WTC11 (cell line): ENCODE data around the gene ANO1. TPM values are rescaled to one million over a fixed set of nuclear protein-coding genes. Genes with fewer than 3 reads are reported as not detected.

ENCODE experiments used
- ATAC-seq: fragments of 200-7000 bp; cut with Tn5 transposase; 2 replicates; pipeline ENCODE4 v1.10.0; 2021; ENCODE audit warnings: mild to moderate bottlenecking, moderate library complexity
- CTCF ChIA-PET: fragments of 300-600 bp; sonication (Branson Sonifier 250); formaldehyde crosslinking; loops from one replicate; lab custom pipeline; 2021; ENCODE audit warnings: antibody characterized with exemption; lab: Charles Lee
- POLR2A ChIA-PET: fragments of 350-600 bp; sonication (Branson Sonifier 250); formaldehyde crosslinking; loops from one replicate; lab custom pipeline; 2021; ENCODE audit warnings: antibody characterized with exemption; lab: Charles Lee
- DNase-seq: peaks from one replicate; pipeline ENCODE4 v3.0.0; 2021; ENCODE audit warnings: low spot score
- H3K27ac Mint-ChIP-seq: 2 replicates; pipeline ENCODE4 v1.8.0; 2021; ENCODE audit warnings: mixed read lengths
- H3K27me3 Mint-ChIP-seq: 2 replicates; pipeline ENCODE4 v1.8.0; 2021; ENCODE audit warnings: low read depth, mild to moderate bottlenecking, moderate library complexity, mixed read lengths
- H3K36me3 Mint-ChIP-seq: 2 replicates; pipeline ENCODE4 v1.8.0; 2021; ENCODE audit warnings: mixed read lengths
- H3K4me1 Mint-ChIP-seq: 2 replicates; pipeline ENCODE4 v1.8.0; 2022; ENCODE audit warnings: mixed read lengths
- H3K4me3 Mint-ChIP-seq: 2 replicates; pipeline ENCODE4 v1.8.0; 2021; ENCODE audit warnings: mild to moderate bottlenecking, moderate library complexity, mixed read lengths
- H3K9me3 Mint-ChIP-seq: 2 replicates; pipeline ENCODE4 v1.8.0; 2021; ENCODE audit warnings: mixed read lengths
- ETV6 ChIP-seq: sonication (generic); formaldehyde crosslinking; IDR thresholded peaks from 2 replicates; pipeline ENCODE4 v1.8.1; 2022; ENCODE audit warnings: mild to moderate bottlenecking, missing genetic modification reagents
- FOXK1 ChIP-seq: sonication (generic); formaldehyde crosslinking; IDR thresholded peaks from 2 replicates; pipeline ENCODE4 v1.8.0; 2022; ENCODE audit warnings: mild to moderate bottlenecking, moderate library complexity, missing genetic modification reagents
- FOXP1 ChIP-seq: sonication (generic); formaldehyde crosslinking; IDR thresholded peaks from 2 replicates; pipeline ENCODE4 v1.8.0; 2022; ENCODE audit warnings: missing genetic modification reagents, mild to moderate bottlenecking, moderate library complexity, borderline replicate concordance
- GTF2I ChIP-seq: fragments of 250-450 bp; sonication (Bioruptor Pico); conservative IDR thresholded peaks from 2 replicates; pipeline ENCODE4 v1.4.0; 2021; ENCODE audit warnings: mild to moderate bottlenecking
- HMGA2 ChIP-seq: fragments of 250-450 bp; sonication (Bioruptor Pico); IDR thresholded peaks from 2 replicates; pipeline ENCODE4 v1.4.0; 2021; ENCODE audit warnings: mild to moderate bottlenecking, moderate library complexity
- JAZF1 ChIP-seq: fragments of 250-450 bp; sonication (Bioruptor Pico); IDR thresholded peaks from 2 replicates; pipeline ENCODE4 v1.9.0; 2021; ENCODE audit warnings: moderate library complexity, mild to moderate bottlenecking, inconsistent platforms
- JUN ChIP-seq: sonication (generic); formaldehyde crosslinking; IDR thresholded peaks from 2 replicates; pipeline ENCODE4 v1.8.0; 2023; ENCODE audit warnings: mild to moderate bottlenecking, missing genetic modification reagents
- NR3C1 ChIP-seq: sonication (generic); formaldehyde crosslinking; conservative IDR thresholded peaks from 2 replicates; pipeline ENCODE4 v1.8.1; 2023; ENCODE audit warnings: low read depth, mild to moderate bottlenecking, missing genetic modification reagents
- RELA ChIP-seq: sonication (generic); formaldehyde crosslinking; IDR thresholded peaks from 2 replicates; pipeline ENCODE4 v1.8.1; 2022; ENCODE audit warnings: missing genetic modification reagents, mild to moderate bottlenecking, borderline replicate concordance
- SOX15 ChIP-seq: fragments of 250-450 bp; sonication (Bioruptor Pico); IDR thresholded peaks from 2 replicates; pipeline ENCODE4 v1.9.0; 2021; ENCODE audit warnings: mild to moderate bottlenecking
- ZNF121 ChIP-seq: sonication (generic); formaldehyde crosslinking; IDR thresholded peaks from 2 replicates; pipeline ENCODE4 v1.8.0; 2023; ENCODE audit warnings: missing genetic modification reagents
- ZNF263 ChIP-seq: sonication (generic); formaldehyde crosslinking; IDR thresholded peaks from 2 replicates; pipeline ENCODE4 v1.8.1; 2022; ENCODE audit warnings: low read depth, mild to moderate bottlenecking, moderate library complexity, missing genetic modification reagents
- ZNF317 ChIP-seq: sonication (generic); formaldehyde crosslinking; IDR thresholded peaks from 2 replicates; pipeline ENCODE4 v1.8.1; 2023; ENCODE audit warnings: low read depth, mild to moderate bottlenecking, moderate library complexity, missing genetic modification reagents, borderline replicate concordance
- ZNF416 ChIP-seq: fragments of 250-450 bp; sonication (Bioruptor Pico); IDR thresholded peaks from 2 replicates; pipeline ENCODE4 v1.9.0; 2021; ENCODE audit warnings: mild to moderate bottlenecking, inconsistent platforms
- total RNA-seq: library from RNA; stranded (reverse); gene quantifications from 3 replicates; pipeline ENCODE4 v1.2.3, GENCODE V29; 2021
- TF ChIP-seq, protein P1 (sequence below): sonication (generic); formaldehyde crosslinking; IDR thresholded peaks from 2 replicates; pipeline ENCODE4 v1.8.0; 2022; ENCODE audit warnings: mild to moderate bottlenecking, missing genetic modification reagents
- TF ChIP-seq, protein P2 (sequence below): sonication (generic); formaldehyde crosslinking; IDR thresholded peaks from 2 replicates; pipeline ENCODE4 v1.8.1; 2023; ENCODE audit warnings: mild to moderate bottlenecking, missing genetic modification reagents
- TF ChIP-seq, protein P3 (sequence below): sonication (generic); formaldehyde crosslinking; IDR thresholded peaks from 2 replicates; pipeline ENCODE4 v1.8.1; 2023; ENCODE audit warnings: mild to moderate bottlenecking, missing genetic modification reagents
- TF ChIP-seq, protein P4 (sequence below): fragments of 250-450 bp; sonication (Bioruptor Pico); conservative IDR thresholded peaks from 2 replicates; pipeline ENCODE4 v1.9.0; 2021; ENCODE audit warnings: mild to moderate bottlenecking
- TF ChIP-seq, protein P5 (sequence below): sonication (generic); formaldehyde crosslinking; IDR thresholded peaks from 2 replicates; pipeline ENCODE4 v1.8.1; 2022; ENCODE audit warnings: mild to moderate bottlenecking, missing genetic modification reagents, moderate library complexity, borderline replicate concordance
- TF ChIP-seq, protein P6 (sequence below): sonication (generic); formaldehyde crosslinking; IDR thresholded peaks from 2 replicates; pipeline ENCODE4 v1.8.0; 2022; ENCODE audit warnings: missing genetic modification reagents

Gene ANO1
- total RNA-seq, 1 experiment from 2014 or later = 4.1 TPM

DNA sequence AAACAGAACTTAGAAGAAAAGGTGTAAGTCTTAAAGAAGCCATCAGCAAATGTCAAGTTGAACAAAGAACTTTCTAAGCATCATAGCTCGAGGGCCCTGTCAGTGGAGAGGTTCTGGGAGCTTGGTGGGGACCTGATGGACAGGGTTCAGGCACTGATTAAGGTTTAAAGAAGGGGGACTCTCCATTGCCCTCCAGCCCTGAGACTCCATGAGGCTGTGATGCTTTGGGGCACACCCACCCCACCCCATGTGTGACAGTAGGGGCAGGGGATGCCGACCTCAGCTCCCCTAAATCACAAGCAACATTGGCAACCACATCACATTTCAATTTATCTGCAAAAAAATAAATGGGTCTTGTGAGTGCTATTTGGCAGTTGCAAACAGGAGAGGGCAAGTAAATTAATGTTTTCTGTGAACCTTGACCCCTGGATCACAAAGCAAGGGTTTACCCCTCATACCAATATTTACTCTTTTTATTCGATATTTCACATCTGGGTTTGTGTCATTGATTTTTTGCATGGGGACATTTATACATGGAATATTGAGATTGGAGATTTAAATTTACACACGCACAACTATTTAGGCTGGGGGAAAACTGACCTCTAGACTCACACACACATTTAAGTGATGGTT is 37.1 kb upstream of the ANO1 start:
- Mint-ChIP-seq H3K36me3 (peaks cover 27% of the 10 kb centered on the region), H3K9me3 (peaks cover 84% of the 10 kb centered on the region), H3K27ac (no peak overlapping the region), H3K4me3 (no peak overlapping the region), H3K27me3 (peaks cover 30% of the 10 kb centered on the region), H3K4me1 (no peaks in the 10 kb centered on the region)
- ATAC-seq = no peak
- no peak for DNase-seq
- POLR2A ChIA-PET = interaction anchor here (0.6 kb wide), 1 partner anchor 256 kb away, joined by 3 read pairs; no protein-coding TSS in a partner anchor
- TF ChIP-seq GTF2I (CRISPR knock-in tag) (no peak), ZNF263 (CRISPR knock-in tag) (no peak), ZNF416 (CRISPR knock-in tag) (no peak)
- TF ChIP-seq, protein P1, sequence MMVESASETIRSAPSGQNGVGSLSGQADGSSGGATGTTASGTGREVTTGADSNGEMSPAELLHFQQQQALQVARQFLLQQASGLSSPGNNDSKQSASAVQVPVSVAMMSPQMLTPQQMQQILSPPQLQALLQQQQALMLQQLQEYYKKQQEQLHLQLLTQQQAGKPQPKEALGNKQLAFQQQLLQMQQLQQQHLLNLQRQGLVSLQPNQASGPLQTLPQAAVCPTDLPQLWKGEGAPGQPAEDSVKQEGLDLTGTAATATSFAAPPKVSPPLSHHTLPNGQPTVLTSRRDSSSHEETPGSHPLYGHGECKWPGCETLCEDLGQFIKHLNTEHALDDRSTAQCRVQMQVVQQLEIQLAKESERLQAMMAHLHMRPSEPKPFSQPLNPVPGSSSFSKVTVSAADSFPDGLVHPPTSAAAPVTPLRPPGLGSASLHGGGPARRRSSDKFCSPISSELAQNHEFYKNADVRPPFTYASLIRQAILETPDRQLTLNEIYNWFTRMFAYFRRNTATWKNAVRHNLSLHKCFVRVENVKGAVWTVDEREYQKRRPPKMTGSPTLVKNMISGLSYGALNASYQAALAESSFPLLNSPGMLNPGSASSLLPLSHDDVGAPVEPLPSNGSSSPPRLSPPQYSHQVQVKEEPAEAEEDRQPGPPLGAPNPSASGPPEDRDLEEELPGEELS = no peak
- TF ChIP-seq, protein P2, sequence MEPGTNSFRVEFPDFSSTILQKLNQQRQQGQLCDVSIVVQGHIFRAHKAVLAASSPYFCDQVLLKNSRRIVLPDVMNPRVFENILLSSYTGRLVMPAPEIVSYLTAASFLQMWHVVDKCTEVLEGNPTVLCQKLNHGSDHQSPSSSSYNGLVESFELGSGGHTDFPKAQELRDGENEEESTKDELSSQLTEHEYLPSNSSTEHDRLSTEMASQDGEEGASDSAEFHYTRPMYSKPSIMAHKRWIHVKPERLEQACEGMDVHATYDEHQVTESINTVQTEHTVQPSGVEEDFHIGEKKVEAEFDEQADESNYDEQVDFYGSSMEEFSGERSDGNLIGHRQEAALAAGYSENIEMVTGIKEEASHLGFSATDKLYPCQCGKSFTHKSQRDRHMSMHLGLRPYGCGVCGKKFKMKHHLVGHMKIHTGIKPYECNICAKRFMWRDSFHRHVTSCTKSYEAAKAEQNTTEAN (CRISPR knock-in tag) = no peak
- CTCF ChIA-PET = no interaction called here

DNA sequence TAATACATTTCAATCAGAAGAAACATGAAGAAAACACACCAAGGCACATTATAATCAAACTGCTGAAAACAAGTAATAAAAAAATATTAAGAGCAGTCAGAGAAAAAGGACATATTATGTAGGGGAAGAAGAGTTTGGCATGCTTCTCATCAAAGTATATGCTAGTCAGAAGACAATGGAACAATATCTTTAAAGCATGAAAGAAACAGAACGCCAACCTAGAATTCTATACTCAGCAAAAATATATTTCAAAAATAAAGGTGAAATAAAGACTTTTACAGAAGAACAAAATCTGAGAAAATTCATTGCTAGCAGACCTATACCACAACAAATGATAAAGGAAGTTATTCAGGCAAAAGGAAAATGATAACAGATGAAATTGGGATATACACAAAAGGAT is 34.6 kb upstream of the ANO1 start:
- no peak for TF ChIP-seq JAZF1 (CRISPR knock-in tag)
- TF ChIP-seq ZNF317 (CRISPR knock-in tag) = peak; percentile 85
- Mint-ChIP-seq H3K27ac (no peak overlapping the region), H3K4me1 (no peaks in the 10 kb centered on the region), H3K36me3 (peaks cover 22% of the 10 kb centered on the region), H3K9me3 (peaks cover 66% of the 10 kb centered on the region), H3K4me3 (no peak overlapping the region), H3K27me3 (peaks cover 25% of the 10 kb centered on the region)
- DNase-seq (no peak), ATAC-seq (no peak)
- POLR2A ChIA-PET = no interaction called here
- CTCF ChIA-PET = no interaction called here

DNA sequence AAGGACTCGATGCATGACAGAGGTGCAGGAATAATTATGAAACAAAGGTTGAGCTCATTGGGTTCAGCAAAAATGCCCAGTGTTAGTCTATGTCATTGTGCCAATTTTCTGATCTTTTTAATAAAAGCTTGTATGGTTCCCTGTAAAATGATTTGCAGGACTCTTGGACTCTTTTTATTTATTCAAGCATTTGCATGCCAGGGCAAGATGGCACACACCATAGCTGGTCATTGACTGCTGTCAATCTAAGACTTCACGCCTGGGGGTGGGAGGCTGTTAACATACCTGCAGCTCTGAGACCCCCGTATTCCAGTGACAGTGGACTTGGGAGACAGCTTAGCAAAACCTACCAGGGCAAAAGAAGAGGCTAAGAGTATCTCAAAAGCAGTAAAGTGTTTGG is 32.0 kb upstream of the ANO1 start:
- peaks cover 8% of the 10 kb centered on the region; the same call in 1 of the 2 replicates for H3K4me1 Mint-ChIP-seq
- no peak overlapping the region for H3K4me3 Mint-ChIP-seq
- H3K27ac Mint-ChIP-seq = no peak overlapping the region
- H3K9me3 Mint-ChIP-seq = peaks cover 45% of the 10 kb centered on the region
- ChIA-PET CTCF (interaction anchor here (0.7 to 1.2 kb wide), 4 partner anchors 16 to 42 kb away, joined by 3 to 4 read pairs (median 3); no protein-coding TSS in a partner anchor), POLR2A (interaction anchor here (1.0 kb wide), 1 partner anchor 11 kb away, joined by 3 read pairs; no protein-coding TSS in a partner anchor)
- H3K36me3 Mint-ChIP-seq = peaks cover 15% of the 10 kb centered on the region
- DNase-seq (no peak), ATAC-seq (no peak)
- H3K27me3 Mint-ChIP-seq = peaks cover 19% of the 10 kb centered on the region
- TF ChIP-seq, protein P3, sequence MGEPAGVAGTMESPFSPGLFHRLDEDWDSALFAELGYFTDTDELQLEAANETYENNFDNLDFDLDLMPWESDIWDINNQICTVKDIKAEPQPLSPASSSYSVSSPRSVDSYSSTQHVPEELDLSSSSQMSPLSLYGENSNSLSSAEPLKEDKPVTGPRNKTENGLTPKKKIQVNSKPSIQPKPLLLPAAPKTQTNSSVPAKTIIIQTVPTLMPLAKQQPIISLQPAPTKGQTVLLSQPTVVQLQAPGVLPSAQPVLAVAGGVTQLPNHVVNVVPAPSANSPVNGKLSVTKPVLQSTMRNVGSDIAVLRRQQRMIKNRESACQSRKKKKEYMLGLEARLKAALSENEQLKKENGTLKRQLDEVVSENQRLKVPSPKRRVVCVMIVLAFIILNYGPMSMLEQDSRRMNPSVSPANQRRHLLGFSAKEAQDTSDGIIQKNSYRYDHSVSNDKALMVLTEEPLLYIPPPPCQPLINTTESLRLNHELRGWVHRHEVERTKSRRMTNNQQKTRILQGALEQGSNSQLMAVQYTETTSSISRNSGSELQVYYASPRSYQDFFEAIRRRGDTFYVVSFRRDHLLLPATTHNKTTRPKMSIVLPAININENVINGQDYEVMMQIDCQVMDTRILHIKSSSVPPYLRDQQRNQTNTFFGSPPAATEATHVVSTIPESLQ = no peak
- TF ChIP-seq, protein P4, sequence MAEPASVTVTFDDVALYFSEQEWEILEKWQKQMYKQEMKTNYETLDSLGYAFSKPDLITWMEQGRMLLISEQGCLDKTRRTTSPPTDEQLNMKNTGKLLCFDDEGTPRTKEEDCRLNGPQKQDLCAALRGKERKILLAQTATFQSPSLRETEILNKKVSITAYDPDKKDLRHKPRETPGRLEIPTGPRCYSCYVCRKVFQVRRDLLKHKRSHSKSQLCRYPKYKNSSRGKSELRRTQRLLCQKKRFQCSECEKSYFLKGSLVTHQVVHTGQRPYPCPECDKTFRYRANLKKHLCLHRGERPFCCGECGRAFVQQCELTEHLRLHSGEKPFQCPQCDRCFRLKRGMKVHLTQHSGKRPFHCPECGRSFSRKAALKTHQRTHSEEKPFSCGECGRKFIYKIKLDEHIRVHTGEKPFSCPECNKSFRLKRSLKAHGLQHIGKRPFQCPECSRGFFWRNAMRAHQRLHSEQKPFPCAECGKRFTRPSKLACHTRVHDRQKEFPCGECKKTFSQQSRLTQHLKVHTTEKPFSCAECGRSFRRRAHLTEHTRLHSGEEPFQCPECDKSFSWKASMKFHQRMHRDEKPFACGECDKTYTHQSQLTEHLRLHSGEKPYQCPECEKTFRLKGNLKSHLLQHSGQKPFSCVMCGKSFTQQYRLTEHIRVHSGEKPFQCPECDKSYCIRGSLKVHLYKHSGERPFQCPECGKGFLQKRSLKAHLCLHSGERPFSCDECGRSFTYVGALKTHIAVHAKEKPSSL (CRISPR knock-in tag) = no peak
- no peak for TF ChIP-seq RELA (CRISPR knock-in tag)
- TF ChIP-seq, protein P5, sequence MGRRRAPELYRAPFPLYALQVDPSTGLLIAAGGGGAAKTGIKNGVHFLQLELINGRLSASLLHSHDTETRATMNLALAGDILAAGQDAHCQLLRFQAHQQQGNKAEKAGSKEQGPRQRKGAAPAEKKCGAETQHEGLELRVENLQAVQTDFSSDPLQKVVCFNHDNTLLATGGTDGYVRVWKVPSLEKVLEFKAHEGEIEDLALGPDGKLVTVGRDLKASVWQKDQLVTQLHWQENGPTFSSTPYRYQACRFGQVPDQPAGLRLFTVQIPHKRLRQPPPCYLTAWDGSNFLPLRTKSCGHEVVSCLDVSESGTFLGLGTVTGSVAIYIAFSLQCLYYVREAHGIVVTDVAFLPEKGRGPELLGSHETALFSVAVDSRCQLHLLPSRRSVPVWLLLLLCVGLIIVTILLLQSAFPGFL (CRISPR knock-in tag) = no peak
- no peak for TF ChIP-seq FOXK1
- TF ChIP-seq FOXP1 (CRISPR knock-in tag) = no peak
- no peak for TF ChIP-seq ETV6
- TF ChIP-seq, protein P6, sequence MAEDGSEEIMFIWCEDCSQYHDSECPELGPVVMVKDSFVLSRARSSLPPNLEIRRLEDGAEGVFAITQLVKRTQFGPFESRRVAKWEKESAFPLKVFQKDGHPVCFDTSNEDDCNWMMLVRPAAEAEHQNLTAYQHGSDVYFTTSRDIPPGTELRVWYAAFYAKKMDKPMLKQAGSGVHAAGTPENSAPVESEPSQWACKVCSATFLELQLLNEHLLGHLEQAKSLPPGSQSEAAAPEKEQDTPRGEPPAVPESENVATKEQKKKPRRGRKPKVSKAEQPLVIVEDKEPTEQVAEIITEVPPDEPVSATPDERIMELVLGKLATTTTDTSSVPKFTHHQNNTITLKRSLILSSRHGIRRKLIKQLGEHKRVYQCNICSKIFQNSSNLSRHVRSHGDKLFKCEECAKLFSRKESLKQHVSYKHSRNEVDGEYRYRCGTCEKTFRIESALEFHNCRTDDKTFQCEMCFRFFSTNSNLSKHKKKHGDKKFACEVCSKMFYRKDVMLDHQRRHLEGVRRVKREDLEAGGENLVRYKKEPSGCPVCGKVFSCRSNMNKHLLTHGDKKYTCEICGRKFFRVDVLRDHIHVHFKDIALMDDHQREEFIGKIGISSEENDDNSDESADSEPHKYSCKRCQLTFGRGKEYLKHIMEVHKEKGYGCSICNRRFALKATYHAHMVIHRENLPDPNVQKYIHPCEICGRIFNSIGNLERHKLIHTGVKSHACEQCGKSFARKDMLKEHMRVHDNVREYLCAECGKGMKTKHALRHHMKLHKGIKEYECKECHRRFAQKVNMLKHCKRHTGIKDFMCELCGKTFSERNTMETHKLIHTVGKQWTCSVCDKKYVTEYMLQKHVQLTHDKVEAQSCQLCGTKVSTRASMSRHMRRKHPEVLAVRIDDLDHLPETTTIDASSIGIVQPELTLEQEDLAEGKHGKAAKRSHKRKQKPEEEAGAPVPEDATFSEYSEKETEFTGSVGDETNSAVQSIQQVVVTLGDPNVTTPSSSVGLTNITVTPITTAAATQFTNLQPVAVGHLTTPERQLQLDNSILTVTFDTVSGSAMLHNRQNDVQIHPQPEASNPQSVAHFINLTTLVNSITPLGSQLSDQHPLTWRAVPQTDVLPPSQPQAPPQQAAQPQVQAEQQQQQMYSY (CRISPR knock-in tag) = no peak
- no peak for TF ChIP-seq NR3C1 (CRISPR knock-in tag)
- no peak for TF ChIP-seq SOX15 (CRISPR knock-in tag)
- TF ChIP-seq ZNF121 (CRISPR knock-in tag) = no peak
- no peak for TF ChIP-seq JUN (CRISPR knock-in tag)
- TF ChIP-seq HMGA2 = no peak
